ENCODE data around the gene PRKRIP1. TPM values are rescaled to one million over a fixed set of nuclear protein-coding genes. Genes with fewer than 3 reads are reported as not detected.
"Not testable (repeated sequence)": the region's sequence is repeated elsewhere in the genome, so short reads cannot be mapped to it uniquely, and the experiment has no call there.

Gene PRKRIP1
- total RNA-seq, 1 experiment from 2014 or later: 24.9 TPM

DNA sequence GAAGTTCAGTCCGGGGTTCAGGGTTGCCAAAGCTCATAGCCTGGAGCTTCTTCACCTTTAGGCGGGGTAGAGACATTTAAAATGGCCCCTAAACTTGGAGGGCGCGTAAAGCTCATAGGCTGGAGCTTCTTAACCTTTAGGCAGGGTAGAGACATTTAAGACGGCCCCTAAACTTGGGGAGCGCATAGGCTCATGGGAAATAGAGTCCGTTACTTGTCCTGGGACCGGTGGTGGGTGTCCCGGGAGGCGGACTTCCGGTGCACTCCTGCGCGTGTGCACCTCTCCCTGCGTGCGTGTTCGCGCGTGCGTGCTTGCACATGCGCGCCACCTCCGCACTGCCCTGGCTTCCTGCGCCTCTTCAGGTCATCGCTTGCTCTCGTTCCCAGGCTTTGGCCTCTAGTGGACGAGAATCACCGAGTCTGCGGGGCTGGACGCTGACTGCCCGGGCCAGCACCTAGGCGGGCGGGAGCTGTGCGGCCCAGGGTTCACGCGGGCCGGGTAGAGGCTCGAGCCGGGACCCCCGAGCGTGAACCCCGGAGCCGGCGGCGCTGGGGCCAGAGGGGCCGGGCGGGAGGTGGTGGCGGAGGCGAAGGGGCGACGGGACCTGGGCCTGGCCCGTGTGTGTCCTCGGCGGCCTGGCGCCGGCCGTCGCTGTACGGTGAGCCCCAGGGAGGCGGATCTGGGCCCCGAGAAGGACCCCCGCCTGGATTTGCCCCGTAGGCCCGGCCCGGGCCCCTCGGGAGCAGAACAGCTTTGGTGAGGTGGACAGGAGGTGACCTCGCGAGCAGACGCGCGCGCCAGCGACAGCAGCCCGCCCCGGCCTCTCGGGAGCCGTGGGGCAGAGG, 32.4 kb upstream of the PRKRIP1 start:
- BruUV-seq (replicated peaks); H3K4me1 ChIP-seq (ENCODE audit: control insufficient read depth, insufficient read depth, low read length); intact Hi-C loops (cut with micrococcal nuclease; ENCODE audit: unreplicated experiment); CTCF ChIA-PET; in situ Hi-C loops (cut with HindIII; ENCODE audit: low pct_unique_long_range_greater_than_20kb, low sequenced_read_pairs); H3K36me3 ChIP-seq (ENCODE audit: control insufficient read depth, insufficient read depth, low read length); H3K9me3 ChIP-seq (ENCODE audit: control insufficient read depth, insufficient read depth, low read depth, low read length); H3K27me3 ChIP-seq (ENCODE audit: control insufficient read depth, insufficient read depth, low read length): not testable (repeated sequence)
- ATAC-seq (peak; percentile 100), DNase-seq (ENCODE audit: low read depth, low spot score) (peak; percentile 98)
- H3K27ac ChIP-seq (ENCODE audit: low read length): peak overlapping the region; percentile 68
- POLR2A ChIA-PET: interaction anchor here (0.6 kb wide), 1 partner anchor 71 kb away, joined by 12 read pairs; no protein-coding TSS in a partner anchor
- TF ChIP-seq SIN3A (IDR thresholded peaks at IDR 0.05; ENCODE audit: borderline replicate concordance, insufficient read depth, low read depth, low read length): peak; percentile 77; the same call in 1 of the 2 replicates
- TF ChIP-seq POLR2AphosphoS5 (IDR thresholded peaks at IDR 0.05; ENCODE audit: low read depth, low read length): peak; percentile 89
- peak overlapping the region; percentile 62 to 65 for H3K4me3 ChIP-seq (ENCODE audit: low read depth in 2 of 2, low read length in 2 of 2)

DNA sequence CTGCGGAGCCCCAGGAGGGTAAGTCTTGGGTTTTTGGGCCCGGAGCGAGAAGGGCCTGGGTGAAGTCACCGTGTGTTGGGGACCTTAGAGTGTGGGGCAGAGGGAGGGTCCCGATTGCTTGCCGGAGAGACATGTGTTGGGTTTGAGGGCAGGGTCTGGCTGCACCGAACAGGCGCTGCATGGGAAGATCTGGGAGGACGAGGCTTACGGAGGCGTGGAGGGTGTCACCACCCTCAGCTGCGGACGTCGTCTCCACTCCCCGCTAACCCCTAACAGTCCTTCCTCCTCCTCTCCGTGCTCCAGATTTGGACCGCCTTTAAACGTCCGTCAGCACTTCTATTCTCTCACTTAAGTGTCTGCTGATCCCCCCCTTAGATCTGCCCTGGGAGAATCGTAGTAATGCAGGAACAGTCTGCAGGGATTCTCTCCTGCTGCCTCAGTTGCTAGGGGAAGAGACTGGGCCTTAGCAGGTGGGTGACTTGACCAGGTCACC, 31.7 kb upstream of the PRKRIP1 start:
- peak overlapping the region; percentile 54; the same call in 1 of the 2 replicates for H3K27ac ChIP-seq (ENCODE audit: low read length)
- ATAC-seq; CTCF ChIA-PET; DNase-seq (ENCODE audit: low read depth, low spot score); POLR2A ChIA-PET; intact Hi-C loops (cut with micrococcal nuclease; ENCODE audit: unreplicated experiment); H3K4me1 ChIP-seq (ENCODE audit: control insufficient read depth, insufficient read depth, low read length); H3K27me3 ChIP-seq (ENCODE audit: control insufficient read depth, insufficient read depth, low read length); in situ Hi-C loops (cut with HindIII; ENCODE audit: low pct_unique_long_range_greater_than_20kb, low sequenced_read_pairs); H3K36me3 ChIP-seq (ENCODE audit: control insufficient read depth, insufficient read depth, low read length); BruUV-seq (replicated peaks); H3K9me3 ChIP-seq (ENCODE audit: control insufficient read depth, insufficient read depth, low read depth, low read length): not testable (repeated sequence)
- peak overlapping the region; percentile 62 to 65 for H3K4me3 ChIP-seq (ENCODE audit: low read depth in 2 of 2, low read length in 2 of 2)

DNA sequence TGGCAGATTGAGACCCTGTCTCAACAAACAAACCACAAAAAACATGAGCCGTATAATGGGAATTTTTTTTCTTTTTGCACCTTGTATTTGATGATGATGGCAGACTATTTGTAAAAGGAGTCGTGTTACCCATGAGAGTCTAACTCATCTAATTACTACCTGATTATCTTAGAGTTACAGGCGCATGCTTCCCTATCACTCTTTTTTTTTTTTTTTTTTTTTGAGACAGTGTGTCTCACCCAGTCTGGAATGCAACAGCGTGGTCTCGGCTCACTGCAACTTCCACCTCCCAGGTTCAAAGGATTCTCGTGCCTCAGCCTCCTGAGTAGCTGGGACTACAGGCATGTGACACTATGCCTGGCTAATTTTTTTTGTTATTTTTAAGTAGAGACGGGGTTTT, 30.8 kb upstream of the PRKRIP1 start:
- H3K4me1 ChIP-seq (ENCODE audit: control insufficient read depth, insufficient read depth, low read length); H3K4me3 ChIP-seq (ENCODE audit: low read depth in 2 of 2, low read length in 2 of 2); H3K27ac ChIP-seq (ENCODE audit: low read length); ATAC-seq; H3K27me3 ChIP-seq (ENCODE audit: control insufficient read depth, insufficient read depth, low read length); POLR2A ChIA-PET; CTCF ChIA-PET; in situ Hi-C loops (cut with HindIII; ENCODE audit: low pct_unique_long_range_greater_than_20kb, low sequenced_read_pairs); intact Hi-C loops (cut with micrococcal nuclease; ENCODE audit: unreplicated experiment); H3K9me3 ChIP-seq (ENCODE audit: control insufficient read depth, insufficient read depth, low read depth, low read length); DNase-seq (ENCODE audit: low read depth, low spot score); BruUV-seq (replicated peaks); H3K36me3 ChIP-seq (ENCODE audit: control insufficient read depth, insufficient read depth, low read length): not testable (repeated sequence)

DNA sequence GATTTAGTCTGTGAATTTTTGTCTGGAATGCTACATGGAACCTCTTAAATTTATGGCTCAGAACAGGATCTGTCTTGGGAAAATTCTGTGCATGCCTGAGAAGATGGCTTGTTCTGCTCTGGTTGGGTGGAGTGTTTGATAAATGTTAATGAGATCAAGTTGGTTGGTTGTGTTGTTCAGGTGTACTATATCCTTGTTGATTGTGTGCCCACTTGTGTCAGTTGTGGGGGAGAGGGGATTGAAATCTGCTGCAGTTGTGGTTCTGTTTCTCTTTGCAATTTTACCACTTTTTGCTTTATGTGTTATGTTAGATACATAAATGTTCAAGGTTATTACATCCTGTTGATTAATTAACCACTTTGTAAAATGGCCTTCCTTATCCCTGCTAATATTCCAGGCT, 26.1 kb upstream of the PRKRIP1 start:
- H3K9me3 ChIP-seq (ENCODE audit: control insufficient read depth, insufficient read depth, low read depth, low read length); H3K27ac ChIP-seq (ENCODE audit: low read length); POLR2A ChIA-PET; H3K36me3 ChIP-seq (ENCODE audit: control insufficient read depth, insufficient read depth, low read length); intact Hi-C loops (cut with micrococcal nuclease; ENCODE audit: unreplicated experiment); H3K27me3 ChIP-seq (ENCODE audit: control insufficient read depth, insufficient read depth, low read length); DNase-seq (ENCODE audit: low read depth, low spot score); ATAC-seq; H3K4me3 ChIP-seq (ENCODE audit: low read depth in 2 of 2, low read length in 2 of 2); H3K4me1 ChIP-seq (ENCODE audit: control insufficient read depth, insufficient read depth, low read length); CTCF ChIA-PET; in situ Hi-C loops (cut with HindIII; ENCODE audit: low pct_unique_long_range_greater_than_20kb, low sequenced_read_pairs); BruUV-seq (replicated peaks): not testable (repeated sequence)

DNA sequence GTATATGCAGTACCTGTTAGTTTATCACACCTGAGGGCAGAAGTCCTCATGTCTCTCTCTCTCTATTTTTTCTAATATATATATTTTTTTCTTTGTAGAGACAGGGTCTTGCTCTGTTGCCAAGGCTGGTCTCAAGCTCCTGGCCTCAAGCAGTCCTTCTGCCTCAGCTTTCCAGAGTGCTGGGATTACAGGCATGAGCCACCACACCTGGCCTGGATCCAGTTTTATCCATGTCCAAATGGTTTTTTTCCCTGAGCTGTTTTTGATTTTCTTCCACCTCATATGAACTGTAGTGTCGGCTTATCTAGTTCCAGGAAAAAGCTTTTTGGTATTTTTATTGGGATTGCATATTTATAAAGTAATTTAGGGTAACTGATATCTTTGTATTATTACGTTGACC, 23.4 kb upstream of the PRKRIP1 start:
- H3K4me3 ChIP-seq (ENCODE audit: low read depth in 2 of 2, low read length in 2 of 2); H3K4me1 ChIP-seq (ENCODE audit: control insufficient read depth, insufficient read depth, low read length); intact Hi-C loops (cut with micrococcal nuclease; ENCODE audit: unreplicated experiment); H3K27me3 ChIP-seq (ENCODE audit: control insufficient read depth, insufficient read depth, low read length); H3K36me3 ChIP-seq (ENCODE audit: control insufficient read depth, insufficient read depth, low read length); DNase-seq (ENCODE audit: low read depth, low spot score); H3K27ac ChIP-seq (ENCODE audit: low read length); BruUV-seq (replicated peaks); ATAC-seq; in situ Hi-C loops (cut with HindIII; ENCODE audit: low pct_unique_long_range_greater_than_20kb, low sequenced_read_pairs); H3K9me3 ChIP-seq (ENCODE audit: control insufficient read depth, insufficient read depth, low read depth, low read length); CTCF ChIA-PET; POLR2A ChIA-PET: not testable (repeated sequence)

Data from Panc1 (cell line).